Fibroblast of lung (primary cell): ENCODE data around the gene DIP2A. TPM values are rescaled to one million over a fixed set of nuclear protein-coding genes. Genes with fewer than 3 reads are reported as not detected.

Experiments used
- DNase-seq, 2 donors: peaks; one replicate each; pipeline versions ENCODE4 v3.0.0 to v3.0.0-alpha.2; 2010; ENCODE audit warnings: low read depth in 2 of 2
- H2AFZ ChIP-seq: 2 replicates; pipeline ENCODE4 v1.5.1; 2012; ENCODE audit warnings: low read length, control low read depth, inconsistent platforms
- H3K27ac ChIP-seq: 2 replicates; pipeline ENCODE4 v1.5.1; 2011; ENCODE audit warnings: low read length, control low read depth; ENCODE audit not compliant: insufficient read depth
- H3K27me3 ChIP-seq: 2 replicates; pipeline ENCODE4 v1.5.1; 2011; ENCODE audit warnings: mild to moderate bottlenecking, low read length; ENCODE audit not compliant: control insufficient read depth, insufficient read depth
- H3K36me3 ChIP-seq: 2 replicates; pipeline ENCODE4 v1.5.1; 2011; ENCODE audit warnings: low read length; ENCODE audit not compliant: control insufficient read depth, insufficient read depth
- H3K4me1 ChIP-seq: 2 replicates; pipeline ENCODE4 v1.5.1; 2011; ENCODE audit warnings: low read length; ENCODE audit not compliant: control insufficient read depth, insufficient read depth; ENCODE audit errors: extremely low read depth
- H3K4me2 ChIP-seq: 2 replicates; pipeline ENCODE4 v1.5.1; 2011; ENCODE audit warnings: low read length, control low read depth; ENCODE audit not compliant: insufficient read depth; ENCODE audit errors: extremely low read depth
- H3K4me3 ChIP-seq, 4 experiments: fragments of 200-600 bp in 1 of 4; sonication (generic) in 1 of 4; replicated peaks in 1 of 4; 2 replicates each; pipeline ENCODE4 v1.5.1; 2011 to 2016; ENCODE audit warnings: low read length in 4 of 4, low read depth in 3 of 4, mild to moderate bottlenecking in 3 of 4, control low read depth in 2 of 4, inconsistent platforms in 1 of 4, mixed read lengths in 1 of 4; ENCODE audit not compliant: insufficient read depth in 1 of 4; ENCODE audit errors: control extremely low read depth in 1 of 4
- H3K79me2 ChIP-seq: 2 replicates; pipeline ENCODE4 v1.5.1; 2012; ENCODE audit warnings: mild to moderate bottlenecking, low read length, inconsistent platforms; ENCODE audit not compliant: control insufficient read depth, insufficient read depth
- H3K9ac ChIP-seq: 2 replicates; pipeline ENCODE4 v1.5.1; 2011; ENCODE audit warnings: mild to moderate bottlenecking, low read length, control low read depth; ENCODE audit not compliant: insufficient read depth
- H3K9me3 ChIP-seq: 2 replicates; pipeline ENCODE4 v1.5.1; 2012; ENCODE audit warnings: low read depth, low read length; ENCODE audit not compliant: control insufficient read depth, insufficient read depth
- H4K20me1 ChIP-seq: 2 replicates; pipeline ENCODE4 v1.5.1; 2011; ENCODE audit warnings: low read length; ENCODE audit not compliant: control insufficient read depth, insufficient read depth; ENCODE audit errors: extremely low read depth
- CTCF ChIP-seq, 2 donors: IDR thresholded peaks in 1 of 2; conservative IDR thresholded peaks in 1 of 2; 1 replicate in 1 of 2; 2 replicates in 1 of 2; pipeline ENCODE4 v1.5.1; 2011 to 2012; ENCODE audit warnings: low read length in 2 of 2, control low read depth in 1 of 2, inconsistent platforms in 1 of 2, low read depth in 1 of 2, mild to moderate bottlenecking in 1 of 2
- EZH2 ChIP-seq: IDR thresholded peaks from 2 replicates; pipeline ENCODE4 v1.5.1; 2012; ENCODE audit warnings: low read length, control low read depth, mild to moderate bottlenecking; ENCODE audit errors: missing control alignments
- polyA plus RNA-seq, 2 donors: library from polyadenylated mRNA; depleted of rRNA in 1 of 2; stranded (reverse) in 1 of 2; unstranded in 1 of 2; fragments of >200 nt; gene quantifications; 2 replicates each; pipeline ENCODE4 v1.2.1, GENCODE V29; 2011 to 2012; ENCODE audit warnings: missing spikeins in 1 of 2
- total RNA-seq: library from RNA; depleted of rRNA; stranded (reverse); fragments of >200 nt; gene quantifications from 2 replicates; pipeline ENCODE4 v1.2.1, GENCODE V29; 2014

The DIP2A gene
- total and polyA plus RNA-seq, 2 donors (not counting 1 experiment from before 2014, with no cell fraction given), result 16.3 to 21.1 TPM

DNA sequence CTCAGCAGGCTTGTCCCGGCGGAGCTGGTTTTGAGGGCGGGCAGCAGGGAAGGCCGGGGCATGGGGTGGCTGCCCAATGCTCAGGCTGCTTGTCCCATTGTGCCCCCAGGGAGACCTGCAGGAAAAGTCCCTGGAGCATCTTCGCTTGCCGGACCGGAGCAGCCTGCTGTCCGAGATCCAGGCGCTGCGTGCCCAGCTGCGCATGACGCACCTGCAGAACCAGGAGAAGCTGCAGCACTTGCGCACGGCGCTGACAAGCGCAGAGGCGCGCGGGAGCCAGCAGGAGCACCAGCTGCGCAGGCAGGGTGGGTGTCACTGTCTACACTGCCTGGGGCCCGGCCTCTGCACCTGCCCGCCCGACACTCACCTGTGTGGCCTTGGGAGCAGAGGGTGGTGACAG, 30.4 kb upstream of the DIP2A start:
- no peak for DNase-seq
- H3K9me3 ChIP-seq, result no peaks in the 10 kb centered on the region
- no peak overlapping the region for H3K4me3 ChIP-seq
- no peak overlapping the region for H2AFZ ChIP-seq
- no peaks in the 10 kb centered on the region for H3K4me1 ChIP-seq
- peaks cover 20% of the 10 kb centered on the region for H3K36me3 ChIP-seq
- no peaks in the 10 kb centered on the region for H4K20me1 ChIP-seq
- no peaks in the 10 kb centered on the region for H3K79me2 ChIP-seq
- H3K27me3 ChIP-seq, result no peaks in the 10 kb centered on the region
- TF ChIP-seq CTCF (conservative IDR thresholded peaks at IDR 0.05 in 1 of 2, IDR thresholded peaks at IDR 0.05 in 1 of 2; ENCODE audit: low read depth in 1 of 2, low read length in 2 of 2), result no peak
- no peak for TF ChIP-seq EZH2
- no peak overlapping the region for H3K4me2 ChIP-seq
- no peak overlapping the region for H3K9ac ChIP-seq
- no peak overlapping the region for H3K27ac ChIP-seq

DNA sequence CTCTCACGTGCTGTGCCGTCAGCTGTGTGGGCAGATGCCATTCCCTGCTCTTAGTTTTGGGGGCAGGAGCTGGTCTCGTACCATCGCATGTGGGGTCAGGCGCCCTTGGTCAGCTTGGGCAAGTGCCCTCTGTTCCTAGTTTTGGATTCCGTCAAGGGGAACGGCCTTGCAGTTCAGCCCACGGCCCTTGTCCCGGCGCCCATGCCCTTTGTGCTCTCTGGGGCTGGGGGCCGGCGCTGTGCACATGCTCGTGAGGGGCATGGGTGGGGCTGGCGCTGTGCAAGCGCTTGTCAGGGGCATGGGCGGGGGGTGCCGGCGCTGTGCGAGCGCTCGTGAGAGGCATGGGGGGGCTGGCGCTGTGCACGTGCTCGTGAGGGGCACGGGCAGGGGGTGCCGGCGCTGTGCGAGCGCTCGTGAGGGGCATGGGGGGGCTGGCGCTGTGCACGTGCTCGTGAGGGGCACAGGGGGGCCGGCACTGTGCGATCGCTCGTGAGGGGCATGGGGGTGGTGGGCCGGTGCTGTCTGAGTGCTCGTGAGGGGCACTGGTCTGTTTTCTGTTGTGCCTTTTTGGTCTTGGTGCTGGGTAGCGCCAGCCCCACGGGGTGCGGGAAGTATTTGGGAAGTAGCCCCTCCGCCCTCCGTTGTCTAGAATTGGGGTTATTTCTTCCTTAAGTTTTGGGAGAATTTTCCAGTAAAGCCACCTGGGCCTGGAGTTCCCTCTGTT, 29.5 kb upstream of the DIP2A start:
- H3K9me3 ChIP-seq, result no peaks in the 10 kb centered on the region
- peaks cover 19% of the 10 kb centered on the region for H3K36me3 ChIP-seq

More for the DNA sequence above, 29.5 kb upstream of the DIP2A start:
- Histone ChIP-seq H4K20me1 (no peaks in the 10 kb centered on the region), H3K4me3 (no peak overlapping the region), H3K4me2 (no peak overlapping the region), H3K79me2 (no peaks in the 10 kb centered on the region), H3K9ac (no peak overlapping the region), H2AFZ (no peak overlapping the region), H3K4me1 (no peaks in the 10 kb centered on the region), H3K27me3 (no peaks in the 10 kb centered on the region), H3K27ac (no peak overlapping the region)
- no peak for DNase-seq
- TF ChIP-seq CTCF (conservative IDR thresholded peaks at IDR 0.05 in 1 of 2, IDR thresholded peaks at IDR 0.05 in 1 of 2; ENCODE audit: low read depth in 1 of 2, low read length in 2 of 2) (no peak), EZH2 (no peak)
